ENCODE measurements around the gene LRRC74A. TPM values are rescaled to one million over a fixed set of nuclear protein-coding genes. Genes with fewer than 3 reads are reported as not detected.

The LRRC74A gene
- polyA plus RNA-seq, 1 of the 3 experiments (the other 2 are of a cell fraction) = not detected

DNA sequence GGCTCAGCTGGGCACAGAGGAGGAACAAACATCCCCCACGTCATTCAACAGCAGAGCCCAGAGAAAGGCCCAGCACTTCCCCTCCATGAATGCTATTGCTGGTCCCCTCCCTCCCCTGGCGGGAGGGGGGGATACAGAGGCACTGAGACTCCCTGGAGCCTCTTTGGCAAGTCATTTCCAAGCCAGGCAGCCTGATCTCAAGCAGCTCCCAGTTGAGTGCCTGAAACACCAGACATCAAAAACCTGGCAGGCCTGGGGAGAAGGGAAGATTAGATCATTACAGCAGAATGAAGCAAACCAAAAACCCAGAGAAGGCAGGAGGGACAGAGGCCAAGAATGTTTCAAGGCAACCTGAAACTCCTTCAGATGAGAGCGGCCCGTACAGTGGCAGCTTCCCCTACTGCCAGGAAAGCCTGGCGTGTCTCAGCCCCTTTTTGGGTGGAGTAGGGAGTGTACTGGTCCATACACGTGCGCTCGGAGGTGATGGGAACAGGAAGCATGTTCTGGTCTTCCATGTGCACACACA lies 92.1 kb downstream of the LRRC74A start (continued):
- TF ChIP-seq, protein P1, sequence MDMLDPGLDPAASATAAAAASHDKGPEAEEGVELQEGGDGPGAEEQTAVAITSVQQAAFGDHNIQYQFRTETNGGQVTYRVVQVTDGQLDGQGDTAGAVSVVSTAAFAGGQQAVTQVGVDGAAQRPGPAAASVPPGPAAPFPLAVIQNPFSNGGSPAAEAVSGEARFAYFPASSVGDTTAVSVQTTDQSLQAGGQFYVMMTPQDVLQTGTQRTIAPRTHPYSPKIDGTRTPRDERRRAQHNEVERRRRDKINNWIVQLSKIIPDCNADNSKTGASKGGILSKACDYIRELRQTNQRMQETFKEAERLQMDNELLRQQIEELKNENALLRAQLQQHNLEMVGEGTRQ (IDR thresholded peaks at IDR 0.05; ENCODE audit: borderline replicate concordance, low read depth, low read length) = no peak
- TF ChIP-seq, protein P2, sequence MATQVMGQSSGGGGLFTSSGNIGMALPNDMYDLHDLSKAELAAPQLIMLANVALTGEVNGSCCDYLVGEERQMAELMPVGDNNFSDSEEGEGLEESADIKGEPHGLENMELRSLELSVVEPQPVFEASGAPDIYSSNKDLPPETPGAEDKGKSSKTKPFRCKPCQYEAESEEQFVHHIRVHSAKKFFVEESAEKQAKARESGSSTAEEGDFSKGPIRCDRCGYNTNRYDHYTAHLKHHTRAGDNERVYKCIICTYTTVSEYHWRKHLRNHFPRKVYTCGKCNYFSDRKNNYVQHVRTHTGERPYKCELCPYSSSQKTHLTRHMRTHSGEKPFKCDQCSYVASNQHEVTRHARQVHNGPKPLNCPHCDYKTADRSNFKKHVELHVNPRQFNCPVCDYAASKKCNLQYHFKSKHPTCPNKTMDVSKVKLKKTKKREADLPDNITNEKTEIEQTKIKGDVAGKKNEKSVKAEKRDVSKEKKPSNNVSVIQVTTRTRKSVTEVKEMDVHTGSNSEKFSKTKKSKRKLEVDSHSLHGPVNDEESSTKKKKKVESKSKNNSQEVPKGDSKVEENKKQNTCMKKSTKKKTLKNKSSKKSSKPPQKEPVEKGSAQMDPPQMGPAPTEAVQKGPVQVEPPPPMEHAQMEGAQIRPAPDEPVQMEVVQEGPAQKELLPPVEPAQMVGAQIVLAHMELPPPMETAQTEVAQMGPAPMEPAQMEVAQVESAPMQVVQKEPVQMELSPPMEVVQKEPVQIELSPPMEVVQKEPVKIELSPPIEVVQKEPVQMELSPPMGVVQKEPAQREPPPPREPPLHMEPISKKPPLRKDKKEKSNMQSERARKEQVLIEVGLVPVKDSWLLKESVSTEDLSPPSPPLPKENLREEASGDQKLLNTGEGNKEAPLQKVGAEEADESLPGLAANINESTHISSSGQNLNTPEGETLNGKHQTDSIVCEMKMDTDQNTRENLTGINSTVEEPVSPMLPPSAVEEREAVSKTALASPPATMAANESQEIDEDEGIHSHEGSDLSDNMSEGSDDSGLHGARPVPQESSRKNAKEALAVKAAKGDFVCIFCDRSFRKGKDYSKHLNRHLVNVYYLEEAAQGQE (IDR thresholded peaks at IDR 0.05; ENCODE audit: low read depth, low read length) = peak; percentile 57; the same call in 1 of the 2 replicates
- TF ChIP-seq NRF1 (IDR thresholded peaks at IDR 0.05; ENCODE audit: low read depth, low read length) (no peak), FOXM1 (IDR thresholded peaks at IDR 0.05; ENCODE audit: low read depth) (0 out of 2 replicates have a peak, but pooled peaks have one; percentile 4), RXRA (IDR thresholded peaks at IDR 0.05; ENCODE audit: borderline replicate concordance, low read depth) (peak; percentile 52; the same call in 1 of the 2 replicates), TEAD4 (IDR thresholded peaks at IDR 0.05; ENCODE audit: borderline replicate concordance, insufficient read depth) (peak; percentile 22; the same call in 1 of the 2 replicates), EP300 (IDR thresholded peaks at IDR 0.05; ENCODE audit: borderline replicate concordance in 1 of 2, low read depth in 1 of 2, low read length in 1 of 2) (peak; percentile 78 to 91), JUND (IDR thresholded peaks at IDR 0.05) (peak; percentile 58), SMC3 (IDR thresholded peaks at IDR 0.05; ENCODE audit: low read depth, low read length) (peak; percentile 33; the same call in 1 of the 2 replicates), FOSL2 (IDR thresholded peaks at IDR 0.05; ENCODE audit: borderline replicate concordance, low read depth) (no peak; the same call in 1 of the 2 replicates), RAD21 (IDR thresholded peaks at IDR 0.05; ENCODE audit: low read length) (no peak; the same call in 1 of the 2 replicates), GABPA (IDR thresholded peaks at IDR 0.05; ENCODE audit: low read depth) (peak; percentile 37), YY1 (IDR thresholded peaks at IDR 0.05; ENCODE audit: low read depth) (no peak), RFX5 (IDR thresholded peaks at IDR 0.05; ENCODE audit: low read length) (no peak), TCF12 (IDR thresholded peaks at IDR 0.05) (peak; percentile 78), ELF1 (IDR thresholded peaks at IDR 0.05) (peak; percentile 20; the same call in 1 of the 2 replicates)
- TF ChIP-seq, protein P3, sequence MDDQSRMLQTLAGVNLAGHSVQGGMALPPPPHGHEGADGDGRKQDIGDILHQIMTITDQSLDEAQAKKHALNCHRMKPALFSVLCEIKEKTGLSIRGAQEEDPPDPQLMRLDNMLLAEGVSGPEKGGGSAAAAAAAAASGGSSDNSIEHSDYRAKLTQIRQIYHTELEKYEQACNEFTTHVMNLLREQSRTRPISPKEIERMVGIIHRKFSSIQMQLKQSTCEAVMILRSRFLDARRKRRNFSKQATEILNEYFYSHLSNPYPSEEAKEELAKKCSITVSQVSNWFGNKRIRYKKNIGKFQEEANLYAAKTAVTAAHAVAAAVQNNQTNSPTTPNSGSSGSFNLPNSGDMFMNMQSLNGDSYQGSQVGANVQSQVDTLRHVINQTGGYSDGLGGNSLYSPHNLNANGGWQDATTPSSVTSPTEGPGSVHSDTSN (IDR thresholded peaks at IDR 0.05) = peak; percentile 73
- TF ChIP-seq, protein P4, sequence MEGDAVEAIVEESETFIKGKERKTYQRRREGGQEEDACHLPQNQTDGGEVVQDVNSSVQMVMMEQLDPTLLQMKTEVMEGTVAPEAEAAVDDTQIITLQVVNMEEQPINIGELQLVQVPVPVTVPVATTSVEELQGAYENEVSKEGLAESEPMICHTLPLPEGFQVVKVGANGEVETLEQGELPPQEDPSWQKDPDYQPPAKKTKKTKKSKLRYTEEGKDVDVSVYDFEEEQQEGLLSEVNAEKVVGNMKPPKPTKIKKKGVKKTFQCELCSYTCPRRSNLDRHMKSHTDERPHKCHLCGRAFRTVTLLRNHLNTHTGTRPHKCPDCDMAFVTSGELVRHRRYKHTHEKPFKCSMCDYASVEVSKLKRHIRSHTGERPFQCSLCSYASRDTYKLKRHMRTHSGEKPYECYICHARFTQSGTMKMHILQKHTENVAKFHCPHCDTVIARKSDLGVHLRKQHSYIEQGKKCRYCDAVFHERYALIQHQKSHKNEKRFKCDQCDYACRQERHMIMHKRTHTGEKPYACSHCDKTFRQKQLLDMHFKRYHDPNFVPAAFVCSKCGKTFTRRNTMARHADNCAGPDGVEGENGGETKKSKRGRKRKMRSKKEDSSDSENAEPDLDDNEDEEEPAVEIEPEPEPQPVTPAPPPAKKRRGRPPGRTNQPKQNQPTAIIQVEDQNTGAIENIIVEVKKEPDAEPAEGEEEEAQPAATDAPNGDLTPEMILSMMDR (IDR thresholded peaks at IDR 0.05) = no peak
- TF ChIP-seq, protein P5, sequence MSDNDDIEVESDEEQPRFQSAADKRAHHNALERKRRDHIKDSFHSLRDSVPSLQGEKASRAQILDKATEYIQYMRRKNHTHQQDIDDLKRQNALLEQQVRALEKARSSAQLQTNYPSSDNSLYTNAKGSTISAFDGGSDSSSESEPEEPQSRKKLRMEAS (IDR thresholded peaks at IDR 0.05; ENCODE audit: low read depth) = peak; percentile 25; the same call in 1 of the 2 replicates

All from SK-N-SH (cell line).